Testis (tissue), 2 donors: ENCODE data around the gene IFNK.

Source experiments
- POLR2A ChIP-seq: fragments of 450-650 bp; IDR thresholded peaks from one replicate; pipeline ENCODE4 v1.6.1; 2017; ENCODE audit warnings: antibody characterized with exemption, mild to moderate bottlenecking, moderate library complexity
- TF ChIP-seq, protein P1 (sequence below), 3 experiments: fragments of 450-650 bp in 2 of 3; fragments of 200-600 bp in 1 of 3; sonication (generic) in 1 of 3; IDR thresholded peaks; one replicate each; pipeline ENCODE4 v1.5.1; 2016 to 2019; ENCODE audit warnings: antibody characterized with exemption in 3 of 3, mild to moderate bottlenecking in 2 of 3, moderate library complexity in 1 of 3

DNA sequence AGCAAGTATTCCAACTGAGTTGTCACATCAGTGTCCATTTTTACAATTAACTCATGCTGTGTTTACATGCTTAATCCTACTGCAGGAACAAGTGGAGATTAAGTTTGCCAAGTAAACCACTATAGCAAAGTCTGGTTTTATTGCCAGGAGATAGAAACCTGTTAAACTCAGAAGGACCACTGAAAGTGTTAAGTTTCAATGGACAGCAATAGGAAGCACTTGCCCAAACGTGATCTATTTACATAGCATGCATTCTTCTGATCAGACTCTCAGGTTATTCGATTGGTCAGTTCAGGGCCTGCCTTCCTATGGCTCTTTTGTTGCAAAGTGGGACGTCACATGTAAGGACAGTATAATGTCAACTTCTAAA lies 28.0 kb upstream of the IFNK start:
- TF ChIP-seq, protein P1, sequence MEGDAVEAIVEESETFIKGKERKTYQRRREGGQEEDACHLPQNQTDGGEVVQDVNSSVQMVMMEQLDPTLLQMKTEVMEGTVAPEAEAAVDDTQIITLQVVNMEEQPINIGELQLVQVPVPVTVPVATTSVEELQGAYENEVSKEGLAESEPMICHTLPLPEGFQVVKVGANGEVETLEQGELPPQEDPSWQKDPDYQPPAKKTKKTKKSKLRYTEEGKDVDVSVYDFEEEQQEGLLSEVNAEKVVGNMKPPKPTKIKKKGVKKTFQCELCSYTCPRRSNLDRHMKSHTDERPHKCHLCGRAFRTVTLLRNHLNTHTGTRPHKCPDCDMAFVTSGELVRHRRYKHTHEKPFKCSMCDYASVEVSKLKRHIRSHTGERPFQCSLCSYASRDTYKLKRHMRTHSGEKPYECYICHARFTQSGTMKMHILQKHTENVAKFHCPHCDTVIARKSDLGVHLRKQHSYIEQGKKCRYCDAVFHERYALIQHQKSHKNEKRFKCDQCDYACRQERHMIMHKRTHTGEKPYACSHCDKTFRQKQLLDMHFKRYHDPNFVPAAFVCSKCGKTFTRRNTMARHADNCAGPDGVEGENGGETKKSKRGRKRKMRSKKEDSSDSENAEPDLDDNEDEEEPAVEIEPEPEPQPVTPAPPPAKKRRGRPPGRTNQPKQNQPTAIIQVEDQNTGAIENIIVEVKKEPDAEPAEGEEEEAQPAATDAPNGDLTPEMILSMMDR (IDR thresholded peaks at IDR 0.05) = no peak
- TF ChIP-seq POLR2A = no peak
